Fibroblast of villous mesenchyme (primary cell): ENCODE results near the gene PPP3CA. TPM values are rescaled to one million over a fixed set of nuclear protein-coding genes. Genes with fewer than 3 reads are reported as not detected.
"Not testable (repeated sequence)": the region's sequence is repeated elsewhere in the genome, so short reads cannot be mapped to it uniquely, and the experiment has no call there.

Experiments used
- DNase-seq: peaks from one replicate; pipeline ENCODE4 v3.0.0-alpha.2; 2010; ENCODE audit warnings: low read depth
- H3K4me3 ChIP-seq: 2 replicates; pipeline ENCODE4 v1.5.1; 2011; ENCODE audit warnings: low read depth, mild to moderate bottlenecking, low read length
- total RNA-seq: library from RNA; depleted of rRNA; stranded (reverse); fragments of >200 nt; gene quantifications from 2 replicates; pipeline ENCODE4 v1.2.3, GENCODE V29; 2012
- TF ChIP-seq, protein P1 (sequence below): IDR thresholded peaks from 2 replicates; pipeline ENCODE4 v1.5.1; 2012; ENCODE audit warnings: low read depth, mild to moderate bottlenecking, low read length; ENCODE audit not compliant: insufficient read depth

Gene PPP3CA
- total RNA-seq, 1 donor, result 47.9 TPM

DNA sequence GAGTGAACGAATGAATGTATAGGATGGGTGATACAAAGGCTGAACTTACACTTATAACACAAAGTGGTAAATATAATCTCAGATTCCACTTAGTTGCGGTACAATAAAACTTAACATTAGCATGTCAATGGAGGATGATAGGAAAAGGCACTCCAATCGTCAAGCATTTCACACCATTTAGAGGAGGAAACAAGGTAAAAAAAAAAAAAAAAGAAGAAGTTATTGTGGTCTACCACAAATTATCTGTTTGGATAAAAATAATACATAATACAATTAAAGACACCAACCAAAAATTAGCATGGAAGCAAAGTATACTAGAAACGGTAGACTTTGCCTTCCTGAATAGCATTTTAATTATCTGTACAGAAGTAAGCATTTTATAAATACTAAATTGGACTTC lies 205.5 kb downstream of the PPP3CA start:
- no peak overlapping the region for H3K4me3 ChIP-seq
- TF ChIP-seq, protein P1, sequence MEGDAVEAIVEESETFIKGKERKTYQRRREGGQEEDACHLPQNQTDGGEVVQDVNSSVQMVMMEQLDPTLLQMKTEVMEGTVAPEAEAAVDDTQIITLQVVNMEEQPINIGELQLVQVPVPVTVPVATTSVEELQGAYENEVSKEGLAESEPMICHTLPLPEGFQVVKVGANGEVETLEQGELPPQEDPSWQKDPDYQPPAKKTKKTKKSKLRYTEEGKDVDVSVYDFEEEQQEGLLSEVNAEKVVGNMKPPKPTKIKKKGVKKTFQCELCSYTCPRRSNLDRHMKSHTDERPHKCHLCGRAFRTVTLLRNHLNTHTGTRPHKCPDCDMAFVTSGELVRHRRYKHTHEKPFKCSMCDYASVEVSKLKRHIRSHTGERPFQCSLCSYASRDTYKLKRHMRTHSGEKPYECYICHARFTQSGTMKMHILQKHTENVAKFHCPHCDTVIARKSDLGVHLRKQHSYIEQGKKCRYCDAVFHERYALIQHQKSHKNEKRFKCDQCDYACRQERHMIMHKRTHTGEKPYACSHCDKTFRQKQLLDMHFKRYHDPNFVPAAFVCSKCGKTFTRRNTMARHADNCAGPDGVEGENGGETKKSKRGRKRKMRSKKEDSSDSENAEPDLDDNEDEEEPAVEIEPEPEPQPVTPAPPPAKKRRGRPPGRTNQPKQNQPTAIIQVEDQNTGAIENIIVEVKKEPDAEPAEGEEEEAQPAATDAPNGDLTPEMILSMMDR, result no peak
- DNase-seq, result no peak

DNA sequence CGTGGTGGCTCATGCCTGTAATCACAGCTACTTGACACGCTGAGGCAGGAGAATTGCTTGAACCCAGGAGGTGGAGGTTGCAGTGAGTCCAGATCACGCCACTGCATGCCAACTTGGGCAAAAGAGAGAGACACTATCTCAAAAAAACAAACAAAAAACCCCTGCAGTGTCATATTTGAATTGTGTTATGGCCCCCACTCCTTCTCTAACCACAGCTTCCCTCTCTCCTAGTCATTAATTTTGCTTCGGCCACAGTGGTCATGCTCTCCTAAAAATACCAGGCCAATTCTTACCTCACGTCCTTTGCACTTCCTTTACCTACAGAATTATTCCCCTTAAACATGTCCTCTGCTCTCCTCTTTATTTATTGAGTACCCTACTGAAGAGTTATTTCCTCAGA lies 206.1 kb downstream of the PPP3CA start:
- TF ChIP-seq, protein P1, result no peak
- H3K4me3 ChIP-seq, result no peak overlapping the region
- no peak for DNase-seq

DNA sequence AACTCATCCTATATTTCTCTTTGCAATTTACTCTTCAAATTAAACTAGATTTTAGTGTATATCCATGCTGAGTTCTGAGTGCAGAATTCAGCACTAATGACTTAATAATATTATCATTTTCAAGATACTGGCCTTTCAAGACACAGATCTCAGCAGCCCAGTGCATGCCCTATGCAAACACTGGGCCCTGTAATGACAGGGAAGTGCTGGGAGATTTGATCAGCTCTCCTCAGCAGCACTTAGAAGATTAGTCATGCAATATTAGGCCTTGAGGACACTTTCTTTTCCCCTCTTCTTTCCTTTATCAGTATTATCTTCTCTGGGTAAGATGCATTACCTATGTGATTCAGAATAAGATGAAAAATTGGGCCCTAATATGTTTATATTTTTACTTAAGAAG lies 207.1 kb downstream of the PPP3CA start:
- H3K4me3 ChIP-seq, result no peak overlapping the region
- no peak for DNase-seq
- TF ChIP-seq, protein P1, result no peak

DNA sequence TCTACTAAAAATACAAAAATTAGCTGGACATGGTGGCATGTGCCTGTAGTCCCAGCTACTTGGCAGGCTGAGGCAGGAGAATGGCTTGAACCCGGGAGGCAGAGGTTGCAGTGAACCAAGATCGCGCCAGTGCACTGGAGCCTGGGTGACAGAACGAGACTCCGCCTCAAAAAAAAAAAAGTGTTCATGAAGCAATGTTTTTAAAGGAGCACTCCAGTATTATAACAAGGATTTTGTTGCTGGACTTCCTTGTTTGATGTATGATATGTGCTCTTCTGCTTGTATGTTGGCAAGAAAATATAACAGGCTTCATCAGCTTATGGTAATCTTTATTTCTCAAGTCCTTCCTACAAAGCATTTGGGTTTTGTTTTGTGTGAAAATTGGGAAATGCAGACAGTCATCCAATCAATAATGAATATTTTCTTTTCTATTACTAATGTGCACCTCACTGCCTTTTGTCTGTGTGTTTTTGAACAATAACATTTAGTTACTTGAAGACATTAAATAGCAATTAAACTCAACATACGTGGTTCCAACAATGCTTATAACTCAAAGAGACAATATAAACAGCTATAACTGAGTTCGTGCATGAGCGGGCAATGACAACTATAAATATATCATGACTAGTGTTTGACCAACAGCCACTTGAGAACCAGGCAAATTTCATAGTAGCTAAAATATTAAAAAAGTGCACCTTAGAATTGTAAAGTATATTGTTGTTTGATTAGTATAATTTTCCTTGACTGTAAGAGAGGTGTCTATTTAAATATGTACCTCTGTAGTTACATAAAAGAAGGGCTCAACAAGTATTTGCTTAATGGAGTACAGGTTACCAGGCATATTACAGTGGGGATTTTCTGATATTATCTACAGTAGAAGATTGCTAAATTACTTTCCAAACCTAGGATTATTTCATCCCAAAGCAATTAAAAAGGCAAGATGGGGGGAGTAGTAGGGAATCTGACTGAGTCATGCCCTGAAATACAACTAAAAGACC lies 210.7 kb downstream of the PPP3CA start:
- TF ChIP-seq, protein P1, result no peak
- no peak overlapping the region for H3K4me3 ChIP-seq
- no peak for DNase-seq

DNA sequence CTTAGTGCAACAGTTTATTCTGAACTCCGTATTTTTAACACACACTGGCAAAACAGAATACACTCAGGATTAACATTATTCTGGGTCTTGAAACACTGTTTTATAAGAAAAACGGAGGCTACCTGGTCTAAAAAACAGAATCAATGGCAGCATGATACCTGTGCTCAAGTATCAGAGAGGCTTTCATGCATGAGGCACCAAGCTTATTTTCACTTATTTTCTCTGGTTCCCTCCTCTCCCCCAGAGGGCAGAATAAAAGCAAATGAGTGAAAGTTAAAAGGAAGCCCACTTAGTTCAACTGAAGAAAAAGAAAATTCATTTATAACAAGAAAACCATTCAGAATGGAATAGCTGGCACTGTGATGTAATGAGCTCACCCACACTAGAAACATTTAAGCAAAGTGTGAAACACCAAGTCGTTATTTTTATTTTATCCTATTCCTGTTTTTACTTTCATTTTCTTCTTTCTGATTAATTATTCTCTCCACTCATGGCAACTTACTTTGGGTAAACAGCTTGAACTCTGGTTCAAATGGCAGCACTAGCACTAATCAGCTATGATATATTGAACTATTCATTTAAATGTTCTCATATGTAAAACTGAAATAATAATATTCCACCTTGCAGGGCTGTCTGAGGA lies 211.8 kb downstream of the PPP3CA start:
- no peak overlapping the region for H3K4me3 ChIP-seq
- no peak for DNase-seq
- TF ChIP-seq, protein P1, result no peak

- not testable (repeated sequence) for DNase-seq, H3K4me3 ChIP-seq
Observed at GRCh38 chr4:101131058-101131457, 216.3 kb downstream of the PPP3CA start.

GRCh38 chr4:101128898-101129297 lies 218.4 kb downstream of the PPP3CA start:
- DNase-seq, H3K4me3 ChIP-seq: not testable (repeated sequence)
